OCI-LY3 (cell line): ENCODE data around the gene STON2.

Experiments used
- CTCF ChIP-seq: fragments of 200-600, 300-600 bp; sonication (generic); IDR thresholded peaks from 2 replicates; pipeline ENCODE4 v1.5.1; 2014; ENCODE audit warnings: antibody characterized with exemption, low read length, low read depth
- EZH2phosphoT487 ChIP-seq: fragments of 200-600 bp; shearing (Covaris generic); IDR thresholded peaks from 2 replicates; pipeline ENCODE4 v1.6.1; 2018; ENCODE audit warnings: antibody characterized with exemption, mixed run types, low read depth

GRCh38 chr14:81281332-81281731 is 118.8 kb downstream of the STON2 start:
- TF ChIP-seq CTCF (no peak), EZH2phosphoT487 (no peak)
